ENCODE results near the gene ULK1.

GRCh38 chr12:131918311-131919050 lies 24.1 kb downstream of the ULK1 start:
- no peak for TF ChIP-seq CTCF (IDR thresholded peaks at IDR 0.05)
- TF ChIP-seq POLR2A (IDR thresholded peaks at IDR 0.05) = no peak

Measured in esophagus squamous epithelium (tissue), 4 donors.